Upper lobe of right lung (tissue), 1 donor: Measurements from ENCODE around the gene MISP. TPM values are rescaled to one million over a fixed set of nuclear protein-coding genes. Genes with fewer than 3 reads are reported as not detected.

Experiments
- ATAC-seq: fragments of 200-7000 bp; cut with Tn5 transposase; one replicate; pipeline ENCODE4 v1.9.1; 2020; ENCODE audit warnings: mild to moderate bottlenecking, moderate library complexity
- DNase-seq: peaks from one replicate; pipeline ENCODE4 v3.0.0-alpha.2; 2020
- H3K27ac ChIP-seq: fragments of 200-600 bp; one replicate; pipeline ENCODE4 v1.8.0; 2022
- H3K27me3 ChIP-seq: fragments of 200-600 bp; one replicate; pipeline ENCODE4 v1.8.0; 2022; ENCODE audit warnings: mild to moderate bottlenecking
- H3K36me3 ChIP-seq: fragments of 200-600 bp; one replicate; pipeline ENCODE4 v1.8.0; 2022
- H3K4me1 ChIP-seq: fragments of 200-600 bp; one replicate; pipeline ENCODE4 v1.8.0; 2022
- H3K4me3 ChIP-seq: fragments of 200-600 bp; one replicate; pipeline ENCODE4 v1.8.0; 2022; ENCODE audit warnings: mild to moderate bottlenecking
- H3K9me3 ChIP-seq: fragments of 200-600 bp; one replicate; pipeline ENCODE4 v1.8.0; 2022
- intact Hi-C: fragments of 100-400 bp; cut with DNase I; formaldehyde crosslinking; loops from one replicate; pipeline ENCODE4 v1.11.0; 2022
- total RNA-seq: library from RNA; stranded (reverse); fragmentation: NEBNext Ultra II Directional; extraction: Animal tissue kit (Norgen Biotek cat#: 25700); gene quantifications from one replicate; pipeline ENCODE4 v1.2.1, GENCODE V29; 2021
- TF ChIP-seq, protein P1 (sequence below): fragments of 200-600 bp; IDR thresholded peaks from one replicate; pipeline ENCODE4 v1.8.0; 2022; ENCODE audit warnings: antibody characterized with exemption
- donor health status: DM: no; HTN: yes; CAD: no; lungs with severe emphysema.

The MISP gene
- total RNA-seq, 1 donor from 2014 or later = 15.9 TPM

DNA sequence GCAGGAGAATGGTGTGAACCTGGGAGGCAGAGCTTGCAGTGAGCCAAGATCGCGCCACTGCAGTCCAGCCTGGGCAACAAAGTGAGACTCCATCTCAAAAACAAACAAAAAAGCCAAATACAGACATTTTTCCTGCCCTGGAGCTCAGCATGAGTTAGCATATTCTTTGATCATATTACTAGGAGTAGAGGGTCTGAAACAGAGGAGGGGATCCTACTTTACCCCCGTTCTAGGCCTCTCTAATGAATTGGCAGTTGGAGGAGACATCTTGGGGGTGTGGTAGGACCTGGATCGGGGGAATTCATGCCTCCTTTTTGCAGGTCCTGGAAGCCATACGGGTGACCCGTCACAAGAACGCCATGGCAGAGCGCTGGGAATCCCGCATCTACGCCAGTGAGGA is 12.3 kb downstream of the MISP start:
- DNase-seq (no peak), ATAC-seq (no peak)
- Histone ChIP-seq H3K4me3 (no peak overlapping the region), H3K27ac (no peak overlapping the region), H3K27me3 (no peaks in the 10 kb centered on the region), H3K36me3 (no peaks in the 10 kb centered on the region), H3K9me3 (no peaks in the 10 kb centered on the region), H3K4me1 (no peaks in the 10 kb centered on the region)
- intact Hi-C loops = loop anchor here (10.0 kb wide), 2 partner anchors 92 to 222 kb away; partner anchors contain the start of genes CFD, ELANE and WDR18
- TF ChIP-seq, protein P1, sequence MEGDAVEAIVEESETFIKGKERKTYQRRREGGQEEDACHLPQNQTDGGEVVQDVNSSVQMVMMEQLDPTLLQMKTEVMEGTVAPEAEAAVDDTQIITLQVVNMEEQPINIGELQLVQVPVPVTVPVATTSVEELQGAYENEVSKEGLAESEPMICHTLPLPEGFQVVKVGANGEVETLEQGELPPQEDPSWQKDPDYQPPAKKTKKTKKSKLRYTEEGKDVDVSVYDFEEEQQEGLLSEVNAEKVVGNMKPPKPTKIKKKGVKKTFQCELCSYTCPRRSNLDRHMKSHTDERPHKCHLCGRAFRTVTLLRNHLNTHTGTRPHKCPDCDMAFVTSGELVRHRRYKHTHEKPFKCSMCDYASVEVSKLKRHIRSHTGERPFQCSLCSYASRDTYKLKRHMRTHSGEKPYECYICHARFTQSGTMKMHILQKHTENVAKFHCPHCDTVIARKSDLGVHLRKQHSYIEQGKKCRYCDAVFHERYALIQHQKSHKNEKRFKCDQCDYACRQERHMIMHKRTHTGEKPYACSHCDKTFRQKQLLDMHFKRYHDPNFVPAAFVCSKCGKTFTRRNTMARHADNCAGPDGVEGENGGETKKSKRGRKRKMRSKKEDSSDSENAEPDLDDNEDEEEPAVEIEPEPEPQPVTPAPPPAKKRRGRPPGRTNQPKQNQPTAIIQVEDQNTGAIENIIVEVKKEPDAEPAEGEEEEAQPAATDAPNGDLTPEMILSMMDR = no peak

GRCh38 chr19:763869-764268 is 13.0 kb downstream of the MISP start:
- Histone ChIP-seq H3K27ac (no peak overlapping the region), H3K27me3 (no peaks in the 10 kb centered on the region), H3K36me3 (no peaks in the 10 kb centered on the region), H3K4me1 (no peaks in the 10 kb centered on the region), H3K4me3 (no peak overlapping the region), H3K9me3 (no peaks in the 10 kb centered on the region)
- TF ChIP-seq, protein P1 = no peak
- ATAC-seq (no peak), DNase-seq (no peak)
- intact Hi-C loops = loop anchor here (10.0 kb wide), 2 partner anchors 91 to 221 kb away; partner anchors contain the start of genes CFD, ELANE and WDR18

GRCh38 chr19:764301-764700 is 13.4 kb downstream of the MISP start:
- H3K9me3 ChIP-seq = no peaks in the 10 kb centered on the region
- intact Hi-C loops = loop anchor here (10.0 kb wide), 2 partner anchors 90 to 220 kb away; partner anchors contain the start of genes CFD, ELANE and WDR18
- no peaks in the 10 kb centered on the region for H3K27me3 ChIP-seq
- H3K4me1 ChIP-seq = no peaks in the 10 kb centered on the region
- TF ChIP-seq, protein P1 = no peak
- no peak for ATAC-seq
- no peak for DNase-seq
- H3K4me3 ChIP-seq = no peak overlapping the region
- H3K36me3 ChIP-seq = no peaks in the 10 kb centered on the region
- H3K27ac ChIP-seq = no peak overlapping the region

DNA sequence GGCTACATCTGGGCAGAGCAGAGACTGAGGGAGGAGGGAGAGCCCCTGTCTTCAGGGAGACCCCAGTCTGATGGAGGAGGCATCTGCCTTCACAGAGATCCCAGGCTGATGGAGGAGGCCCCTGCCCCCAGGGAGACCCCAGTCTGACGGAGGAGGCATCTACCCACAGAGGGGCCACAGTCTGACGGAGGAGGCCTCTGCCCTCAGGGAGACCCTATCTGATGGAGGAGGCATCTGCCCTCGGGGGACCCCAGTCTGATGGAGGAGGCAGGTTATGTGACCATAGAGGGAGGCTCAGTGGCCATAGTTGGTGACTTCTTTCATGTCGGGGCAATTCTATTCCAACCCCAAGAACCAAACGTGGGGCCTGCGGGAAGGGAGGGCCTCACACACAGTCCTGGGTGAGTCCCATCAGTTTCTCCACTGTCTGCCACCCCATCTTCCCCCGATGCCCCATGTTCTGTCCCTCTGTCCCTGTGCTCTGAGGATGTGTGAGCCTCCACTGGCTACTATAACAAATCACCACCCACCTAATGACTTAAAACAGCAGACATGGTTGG is 14.3 kb downstream of the MISP start:
- ATAC-seq (no peak), DNase-seq (no peak)
- TF ChIP-seq, protein P1 = no peak
- no peaks in the 10 kb centered on the region for H3K27me3 ChIP-seq
- no peaks in the 10 kb centered on the region for H3K4me1 ChIP-seq
- intact Hi-C loops = loop anchor here (10.0 kb wide), 2 partner anchors 90 to 220 kb away; partner anchors contain the start of genes CFD, ELANE and WDR18
- H3K9me3 ChIP-seq = no peaks in the 10 kb centered on the region
- H3K4me3 ChIP-seq = no peak overlapping the region
- no peak overlapping the region for H3K27ac ChIP-seq
- H3K36me3 ChIP-seq = no peaks in the 10 kb centered on the region

DNA sequence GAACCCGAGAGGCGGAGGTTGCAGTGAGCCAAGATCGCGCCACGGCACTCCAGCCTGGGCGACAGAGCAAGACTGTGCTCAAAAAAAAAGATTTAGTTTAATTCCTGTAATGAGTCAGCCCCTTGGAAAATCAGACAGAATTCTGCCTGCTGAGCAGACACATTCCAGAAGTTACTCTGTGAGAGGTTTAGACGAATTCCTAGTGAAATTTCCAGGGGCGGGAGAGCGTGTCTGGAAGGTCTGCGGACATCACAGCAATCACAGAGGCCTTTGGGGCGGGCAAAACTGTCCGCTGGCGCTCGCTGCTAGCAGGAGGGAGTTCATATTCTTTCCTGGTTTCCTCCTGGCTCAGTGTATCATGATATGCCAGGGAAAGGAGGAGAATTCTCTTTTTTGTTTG is 17.5 kb downstream of the MISP start:
- TF ChIP-seq, protein P1 = no peak
- Histone ChIP-seq H3K4me1 (no peaks in the 10 kb centered on the region), H3K9me3 (no peaks in the 10 kb centered on the region), H3K27ac (no peak overlapping the region), H3K27me3 (no peaks in the 10 kb centered on the region), H3K36me3 (no peaks in the 10 kb centered on the region), H3K4me3 (no peak overlapping the region)
- DNase-seq (no peak), ATAC-seq (no peak)
- intact Hi-C loops = loop anchor here (10.0 kb wide), 2 partner anchors 86 to 216 kb away; partner anchors contain the start of genes CFD, ELANE and WDR18
